Esophagus squamous epithelium (tissue), 4 donors: ENCODE data around the gene PBOV1.

ENCODE experiments used
- POLR2A ChIP-seq, 4 donors: fragments of 450-650 bp; IDR thresholded peaks; one replicate each; pipeline ENCODE4 v1.6.1; 2017; ENCODE audit warnings: antibody characterized with exemption in 4 of 4, mild to moderate bottlenecking in 4 of 4, moderate library complexity in 3 of 4
- TF ChIP-seq, protein P1 (sequence below), 6 experiments: fragments of 450-650 bp in 4 of 6; fragments of 200-600 bp in 2 of 6; sonication (generic) in 2 of 6; IDR thresholded peaks; one replicate each; pipeline ENCODE4 v1.5.1; 2016 to 2019; ENCODE audit warnings: antibody characterized with exemption in 6 of 6, mild to moderate bottlenecking in 4 of 6, moderate library complexity in 4 of 6

GRCh38 chr6:138225953-138226352 is 7.7 kb upstream of the PBOV1 start:
- TF ChIP-seq, protein P1, sequence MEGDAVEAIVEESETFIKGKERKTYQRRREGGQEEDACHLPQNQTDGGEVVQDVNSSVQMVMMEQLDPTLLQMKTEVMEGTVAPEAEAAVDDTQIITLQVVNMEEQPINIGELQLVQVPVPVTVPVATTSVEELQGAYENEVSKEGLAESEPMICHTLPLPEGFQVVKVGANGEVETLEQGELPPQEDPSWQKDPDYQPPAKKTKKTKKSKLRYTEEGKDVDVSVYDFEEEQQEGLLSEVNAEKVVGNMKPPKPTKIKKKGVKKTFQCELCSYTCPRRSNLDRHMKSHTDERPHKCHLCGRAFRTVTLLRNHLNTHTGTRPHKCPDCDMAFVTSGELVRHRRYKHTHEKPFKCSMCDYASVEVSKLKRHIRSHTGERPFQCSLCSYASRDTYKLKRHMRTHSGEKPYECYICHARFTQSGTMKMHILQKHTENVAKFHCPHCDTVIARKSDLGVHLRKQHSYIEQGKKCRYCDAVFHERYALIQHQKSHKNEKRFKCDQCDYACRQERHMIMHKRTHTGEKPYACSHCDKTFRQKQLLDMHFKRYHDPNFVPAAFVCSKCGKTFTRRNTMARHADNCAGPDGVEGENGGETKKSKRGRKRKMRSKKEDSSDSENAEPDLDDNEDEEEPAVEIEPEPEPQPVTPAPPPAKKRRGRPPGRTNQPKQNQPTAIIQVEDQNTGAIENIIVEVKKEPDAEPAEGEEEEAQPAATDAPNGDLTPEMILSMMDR (IDR thresholded peaks at IDR 0.05): no peak
- no peak for TF ChIP-seq POLR2A (IDR thresholded peaks at IDR 0.05)
